NCI-H82 treated with DMSO at 0.1 percent for 48 hours (cell line): ENCODE measurements around the gene KCNQ5.

ENCODE experiments used
- DNase-seq: peaks from one replicate; lab custom pipeline; 2025; ENCODE audit not compliant: unreplicated experiment; lab: John Stamatoyannopoulos, UW

Gene KCNQ5

GRCh38 chr6:72639920-72640614, 18.2 kb downstream of the KCNQ5 start:
- no peak for DNase-seq

DNA sequence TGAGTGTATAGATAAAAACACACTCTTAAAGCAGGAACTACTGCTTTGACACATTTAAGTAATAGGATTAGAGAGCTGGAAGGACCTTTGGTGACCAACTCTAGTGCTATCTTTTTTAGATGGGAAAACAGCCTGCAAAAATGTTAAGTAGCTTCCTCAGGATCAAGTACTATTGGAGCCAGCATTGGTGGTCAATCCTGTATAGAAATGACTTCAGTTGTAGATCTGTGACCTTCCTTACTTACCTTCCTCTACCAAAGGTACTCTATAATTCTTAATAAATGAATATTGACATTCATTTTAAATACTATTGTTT, 18.7 kb downstream of the KCNQ5 start:
- DNase-seq = no peak

GRCh38 chr6:72642435-72642834, 20.6 kb downstream of the KCNQ5 start:
- DNase-seq = no peak

- no peak for DNase-seq
Observed at GRCh38 chr6:72643214-72643613, 21.4 kb downstream of the KCNQ5 start.

DNA sequence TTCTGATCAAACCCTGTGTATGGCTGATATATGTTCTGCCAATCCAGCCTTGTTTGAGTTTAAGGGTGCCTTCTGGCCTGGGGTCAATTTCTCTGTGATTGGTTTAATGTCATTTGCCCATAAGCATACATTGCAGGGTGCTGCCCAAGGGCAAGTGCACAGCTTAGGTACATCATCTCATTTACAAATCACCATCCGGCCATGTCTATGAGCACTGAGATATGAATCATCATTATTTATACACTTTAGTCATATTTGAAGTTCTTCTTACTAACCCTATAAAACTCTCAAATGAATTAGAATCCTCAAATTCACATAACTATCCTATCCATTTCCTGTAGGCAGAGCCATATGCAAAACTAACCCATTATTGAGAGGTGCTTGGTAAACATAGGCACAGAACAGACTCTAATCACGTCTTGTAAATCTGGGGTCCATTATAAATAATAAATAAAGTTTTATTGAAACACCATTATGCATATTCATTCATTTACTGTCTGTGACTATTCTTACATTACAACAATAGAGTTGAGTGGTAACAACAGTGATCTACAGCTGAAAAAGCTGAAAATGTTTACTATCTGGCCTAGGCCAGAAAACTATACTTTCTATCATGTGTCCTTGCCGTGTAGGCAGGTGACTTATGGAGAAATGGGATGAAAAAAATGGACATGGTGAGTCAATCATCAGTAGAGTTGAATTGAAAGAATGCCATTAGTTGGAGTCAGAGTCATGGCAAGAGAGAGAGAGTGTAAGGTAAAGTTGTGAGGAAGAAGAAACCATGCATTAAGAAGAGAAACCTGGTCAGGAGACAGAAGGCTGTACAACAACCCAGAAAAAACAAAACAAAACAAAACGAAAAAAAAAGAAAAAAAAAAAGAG, 25.0 kb downstream of the KCNQ5 start:
- DNase-seq = no peak

DNA sequence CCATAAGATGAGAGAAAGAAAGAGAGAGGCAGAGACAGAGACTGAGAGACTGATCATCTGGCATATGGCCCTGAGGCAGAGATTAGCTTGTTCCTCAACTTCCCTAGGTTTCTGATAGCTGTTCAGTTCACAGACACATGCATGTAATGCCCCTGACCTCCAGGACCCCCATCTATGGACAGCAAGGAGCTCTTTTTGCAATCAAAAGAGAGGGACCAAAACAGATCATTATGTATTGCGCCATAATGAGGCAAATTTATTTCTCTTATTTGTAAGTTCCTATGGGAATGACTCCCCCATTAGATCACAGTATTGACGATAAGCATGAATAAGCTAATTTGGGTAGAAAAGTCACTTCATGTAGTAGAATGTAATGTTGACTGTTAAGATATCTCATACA, 25.6 kb downstream of the KCNQ5 start:
- DNase-seq = no peak

DNA sequence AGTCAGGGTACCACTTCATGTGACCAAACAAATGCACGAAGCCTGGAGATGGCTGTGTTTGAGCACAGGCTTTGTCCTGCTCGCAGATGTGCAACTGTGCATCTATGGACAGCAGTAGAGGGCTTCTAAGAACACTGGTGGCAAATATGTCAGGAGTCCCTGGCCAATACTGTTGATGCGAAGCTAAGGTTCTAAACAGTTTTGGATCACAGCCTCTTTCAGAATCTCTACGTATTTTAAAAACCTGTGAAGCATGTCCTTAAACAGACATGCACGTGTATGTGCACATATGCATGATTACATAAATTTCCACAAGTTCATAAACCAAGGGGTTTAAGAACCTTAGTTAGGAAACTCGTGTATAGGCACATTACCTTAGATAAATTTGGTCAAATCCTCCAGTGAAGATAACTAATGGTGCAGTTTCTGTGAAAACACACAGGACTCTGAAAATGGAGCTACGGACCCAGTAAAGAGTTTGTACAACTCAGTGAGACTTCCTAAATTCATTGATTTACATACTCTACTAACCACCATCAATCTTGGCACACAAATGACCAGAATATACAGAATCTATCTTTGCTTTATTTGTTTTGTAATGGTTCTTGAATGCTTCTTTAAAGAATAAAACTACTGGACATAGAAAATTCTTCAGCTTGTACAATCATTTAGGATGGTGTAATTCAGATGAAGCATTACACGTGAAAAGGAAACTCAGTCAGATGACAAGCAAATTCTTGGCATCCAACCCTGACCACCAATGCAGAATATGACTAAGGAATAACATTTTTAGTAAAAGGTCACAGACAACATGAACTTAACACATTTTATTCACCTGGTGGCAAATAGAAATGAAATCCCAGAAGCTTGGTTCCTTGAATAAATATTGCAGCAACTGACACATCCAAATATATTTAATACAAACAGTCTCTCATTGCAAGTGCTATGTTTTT, 27.4 kb downstream of the KCNQ5 start:
- DNase-seq = no peak

- no peak for DNase-seq
Observed at GRCh38 chr6:72650081-72650745, 28.3 kb downstream of the KCNQ5 start.

- DNase-seq = no peak
Observed at GRCh38 chr6:72651174-72651573, 29.3 kb downstream of the KCNQ5 start.

DNA sequence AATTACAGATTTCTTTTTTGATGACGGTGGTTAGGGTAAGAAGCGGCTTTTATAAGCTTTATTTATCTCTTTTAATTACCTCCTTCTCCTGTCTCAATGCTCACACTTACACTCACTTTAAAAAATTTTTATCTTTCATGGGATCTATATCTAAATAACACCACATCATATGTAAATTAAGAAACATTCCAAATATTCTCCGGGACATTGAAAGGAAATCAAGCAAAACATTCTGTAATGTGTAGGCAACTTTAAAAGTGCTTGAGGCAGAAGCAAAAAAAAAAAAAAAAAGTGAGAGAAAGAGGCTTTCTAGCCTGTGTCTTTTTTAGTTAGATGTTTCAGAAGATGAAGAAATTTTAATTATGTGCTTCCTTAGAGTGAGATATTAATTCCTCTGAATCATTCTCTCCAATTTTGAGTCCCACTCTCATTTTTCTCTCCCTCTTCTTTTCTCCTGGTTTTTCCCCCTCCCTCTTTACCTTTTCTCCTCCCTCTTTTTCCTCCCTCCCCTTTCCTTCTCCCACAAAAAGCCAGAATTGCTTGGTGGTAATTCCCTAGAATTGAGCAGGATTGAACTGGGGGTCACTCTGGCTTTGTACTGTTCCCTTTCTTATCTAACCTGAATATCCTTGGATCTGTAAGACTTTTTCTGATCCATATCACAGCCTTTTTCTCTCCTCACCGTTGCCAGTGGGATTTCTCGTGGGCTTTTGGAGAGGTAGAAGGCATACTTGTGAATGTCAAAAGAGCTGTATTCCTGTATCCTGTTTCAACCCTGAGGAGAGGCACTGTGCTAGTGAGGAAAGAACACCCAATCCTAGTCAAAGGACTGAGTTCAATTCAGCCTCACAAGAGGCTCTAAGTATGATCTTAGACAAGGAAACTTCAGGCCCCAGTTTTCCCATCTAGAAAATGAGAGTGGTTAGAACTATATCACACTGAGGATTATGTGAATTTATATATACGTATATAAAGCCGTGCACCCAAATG, 30.4 kb downstream of the KCNQ5 start:
- DNase-seq = no peak

- no peak for DNase-seq
Observed at GRCh38 chr6:72653026-72653425, 31.2 kb downstream of the KCNQ5 start.

GRCh38 chr6:72654071-72654621, 32.3 kb downstream of the KCNQ5 start:
- DNase-seq = no peak

GRCh38 chr6:72657407-72658197, 35.7 kb downstream of the KCNQ5 start:
- DNase-seq = no peak

GRCh38 chr6:72659754-72660153, 37.9 kb downstream of the KCNQ5 start:
- DNase-seq = no peak

DNA sequence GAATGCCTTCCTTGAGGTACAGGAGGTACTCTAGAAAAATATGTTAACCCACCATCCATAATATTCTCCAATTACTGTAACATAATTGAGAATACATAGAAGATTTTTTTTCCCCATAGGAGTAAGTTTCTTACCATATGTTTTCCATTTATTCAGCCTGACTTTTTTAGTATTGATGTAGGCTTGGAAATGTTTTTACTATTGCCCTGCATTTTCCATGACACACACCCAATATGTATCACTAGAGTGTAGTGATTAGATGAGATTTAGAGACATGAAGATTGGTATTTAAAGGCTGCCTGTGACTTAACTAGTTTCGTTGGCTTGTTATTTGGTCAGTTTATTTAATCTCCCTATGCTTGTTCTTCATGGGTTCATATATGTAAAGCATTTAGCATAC, 39.5 kb downstream of the KCNQ5 start:
- DNase-seq = no peak

DNA sequence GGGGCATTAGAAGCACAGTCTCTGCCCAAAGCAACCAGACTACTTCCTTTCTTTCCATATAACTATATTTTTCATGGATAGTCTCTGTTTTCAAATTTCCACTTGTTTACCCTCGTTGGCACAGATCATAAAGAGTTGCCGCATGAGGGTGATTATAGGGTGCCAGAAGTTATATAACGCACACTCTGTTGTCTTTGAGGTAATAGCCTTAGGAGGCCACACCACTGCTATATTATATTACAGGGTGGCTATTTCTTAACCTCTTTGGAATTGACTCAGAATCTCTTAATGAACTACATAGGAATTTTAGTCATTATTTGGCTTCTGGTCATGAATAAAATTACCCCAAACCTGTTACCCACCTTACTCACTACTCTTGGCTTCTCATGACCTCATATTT, 43.7 kb downstream of the KCNQ5 start:
- no peak for DNase-seq

- peak; percentile 32 for DNase-seq
Observed at GRCh38 chr6:72669324-72669723, 47.5 kb downstream of the KCNQ5 start.

- DNase-seq = peak; percentile 85
Observed at GRCh38 chr6:72672906-72673305, 51.0 kb downstream of the KCNQ5 start.

GRCh38 chr6:72674842-72675241, 53.0 kb downstream of the KCNQ5 start:
- no peak for DNase-seq
